Astrocyte (in vitro differentiated cells and primary cell): Measurements from ENCODE around the gene SGSM1.

ENCODE experiments used
- CTCF ChIP-seq: IDR thresholded peaks from 2 replicates; pipeline ENCODE4 v1.5.1; 2011; ENCODE audit warnings: low read depth, mild to moderate bottlenecking, inconsistent platforms, low read length, moderate library complexity; ENCODE audit not compliant: insufficient read depth
- EZH2 ChIP-seq: IDR thresholded peaks from 2 replicates; pipeline ENCODE4 v1.6.1; 2012; ENCODE audit warnings: mild to moderate bottlenecking, low read length, inconsistent platforms; ENCODE audit not compliant: insufficient read depth

DNA sequence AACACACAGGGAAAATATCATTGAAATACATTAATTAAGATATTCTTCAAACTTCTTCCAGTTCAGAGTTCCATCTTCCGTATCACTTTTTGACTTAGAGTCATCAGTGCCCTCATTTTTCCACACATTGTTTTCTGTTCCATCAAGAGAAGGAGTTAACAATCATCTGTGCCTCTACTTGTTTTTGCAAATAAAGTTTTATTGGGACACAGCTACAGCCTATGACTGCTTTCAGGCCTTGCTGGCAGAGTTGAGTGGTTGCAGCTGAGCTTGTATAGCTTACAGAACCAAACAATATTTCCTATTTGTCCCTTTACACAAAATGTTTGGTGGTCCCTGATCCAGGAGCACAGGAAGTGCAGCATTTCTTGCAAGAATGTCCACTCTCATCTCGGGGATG lies 51.6 kb downstream of the SGSM1 start:
- TF ChIP-seq CTCF = no peak
- no peak for TF ChIP-seq EZH2
